Lower leg skin (tissue), 3 donors: ENCODE data around the gene SLC35F3.

ENCODE experiments used
- POLR2A ChIP-seq, 2 donors: fragments of 450-650 bp; IDR thresholded peaks; one replicate each; pipeline ENCODE4 v1.6.1; 2016 to 2017; ENCODE audit warnings: antibody characterized with exemption in 2 of 2, mild to moderate bottlenecking in 1 of 2, moderate library complexity in 1 of 2
- TF ChIP-seq, protein P1 (sequence below), 3 donors: fragments of 450-650 bp; IDR thresholded peaks; one replicate each; pipeline ENCODE4 v1.5.1; 2016; ENCODE audit warnings: antibody characterized with exemption in 3 of 3, mild to moderate bottlenecking in 3 of 3, moderate library complexity in 2 of 3

GRCh38 chr1:234265321-234265720 lies 360.8 kb downstream of the SLC35F3 start:
- TF ChIP-seq POLR2A (IDR thresholded peaks at IDR 0.05), result no peak
- TF ChIP-seq, protein P1, sequence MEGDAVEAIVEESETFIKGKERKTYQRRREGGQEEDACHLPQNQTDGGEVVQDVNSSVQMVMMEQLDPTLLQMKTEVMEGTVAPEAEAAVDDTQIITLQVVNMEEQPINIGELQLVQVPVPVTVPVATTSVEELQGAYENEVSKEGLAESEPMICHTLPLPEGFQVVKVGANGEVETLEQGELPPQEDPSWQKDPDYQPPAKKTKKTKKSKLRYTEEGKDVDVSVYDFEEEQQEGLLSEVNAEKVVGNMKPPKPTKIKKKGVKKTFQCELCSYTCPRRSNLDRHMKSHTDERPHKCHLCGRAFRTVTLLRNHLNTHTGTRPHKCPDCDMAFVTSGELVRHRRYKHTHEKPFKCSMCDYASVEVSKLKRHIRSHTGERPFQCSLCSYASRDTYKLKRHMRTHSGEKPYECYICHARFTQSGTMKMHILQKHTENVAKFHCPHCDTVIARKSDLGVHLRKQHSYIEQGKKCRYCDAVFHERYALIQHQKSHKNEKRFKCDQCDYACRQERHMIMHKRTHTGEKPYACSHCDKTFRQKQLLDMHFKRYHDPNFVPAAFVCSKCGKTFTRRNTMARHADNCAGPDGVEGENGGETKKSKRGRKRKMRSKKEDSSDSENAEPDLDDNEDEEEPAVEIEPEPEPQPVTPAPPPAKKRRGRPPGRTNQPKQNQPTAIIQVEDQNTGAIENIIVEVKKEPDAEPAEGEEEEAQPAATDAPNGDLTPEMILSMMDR (IDR thresholded peaks at IDR 0.05), result no peak
